GM21576 (cell line): ENCODE measurements around the gene PABPN1.
"Not testable (repeated sequence)": the region's sequence is repeated elsewhere in the genome, so short reads cannot be mapped to it uniquely, and the experiment has no call there.

Source experiments
- ATAC-seq: cut with Tn5 transposase; IDR thresholded peaks from one replicate; pipeline ENCODE4 v1.9.1; 2021; ENCODE audit warnings: mild to moderate bottlenecking, moderate library complexity; ENCODE audit not compliant: unreplicated experiment

Gene PABPN1

DNA sequence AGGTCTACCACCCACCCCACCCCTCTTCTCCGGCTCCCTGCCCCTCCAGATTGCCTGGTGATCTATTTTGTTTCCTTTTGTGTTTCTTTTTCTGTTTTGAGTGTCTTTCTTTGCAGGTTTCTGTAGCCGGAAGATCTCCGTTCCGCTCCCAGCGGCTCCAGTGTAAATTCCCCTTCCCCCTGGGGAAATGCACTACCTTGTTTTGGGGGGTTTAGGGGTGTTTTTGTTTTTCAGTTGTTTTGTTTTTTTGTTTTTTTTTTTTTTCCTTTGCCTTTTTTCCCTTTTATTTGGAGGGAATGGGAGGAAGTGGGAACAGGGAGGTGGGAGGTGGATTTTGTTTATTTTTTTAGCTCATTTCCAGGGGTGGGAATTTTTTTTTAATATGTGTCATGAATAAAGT lies 4.5 kb downstream of the PABPN1 start:
- ATAC-seq = not testable (repeated sequence)

DNA sequence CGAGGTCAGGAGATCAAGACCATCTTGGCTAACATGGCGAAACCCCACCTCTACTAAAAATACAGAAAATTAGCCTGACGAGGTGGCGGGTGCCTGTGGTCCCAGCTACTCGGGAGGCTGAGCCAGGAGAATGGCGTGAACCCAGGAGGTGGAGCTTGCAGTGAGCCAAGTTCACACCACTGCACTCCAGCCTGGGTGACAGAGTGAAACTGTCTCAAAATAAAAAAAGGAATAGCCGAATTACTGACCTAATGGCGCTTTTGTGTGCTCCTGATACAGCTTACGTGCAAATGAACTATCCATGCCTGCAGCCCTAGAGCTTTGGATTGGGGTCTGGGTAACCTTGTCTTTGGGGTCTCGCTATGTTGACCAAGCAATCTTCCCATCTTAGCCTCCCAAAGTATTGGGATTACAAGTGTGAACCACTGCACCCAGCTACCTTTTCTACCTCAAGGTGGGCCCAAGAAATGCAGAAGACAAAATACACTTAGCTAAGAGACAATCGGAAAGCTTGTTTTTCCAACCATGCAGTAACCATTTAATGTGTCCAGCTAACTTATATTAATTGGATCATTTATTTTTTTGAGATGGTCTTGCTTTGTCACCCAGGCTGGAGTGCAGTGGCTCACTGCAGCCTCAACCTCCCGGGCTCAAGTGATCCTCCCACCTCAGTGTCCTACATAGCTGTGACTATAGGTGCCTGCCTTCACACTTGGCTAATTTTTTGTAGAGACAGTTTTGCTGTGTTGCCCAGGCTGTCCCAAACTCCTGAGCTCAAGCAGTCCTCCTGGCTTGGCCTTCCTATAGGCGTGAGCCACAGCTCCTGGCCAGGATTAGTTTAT lies 5.5 kb downstream of the PABPN1 start:
- ATAC-seq = no peak

DNA sequence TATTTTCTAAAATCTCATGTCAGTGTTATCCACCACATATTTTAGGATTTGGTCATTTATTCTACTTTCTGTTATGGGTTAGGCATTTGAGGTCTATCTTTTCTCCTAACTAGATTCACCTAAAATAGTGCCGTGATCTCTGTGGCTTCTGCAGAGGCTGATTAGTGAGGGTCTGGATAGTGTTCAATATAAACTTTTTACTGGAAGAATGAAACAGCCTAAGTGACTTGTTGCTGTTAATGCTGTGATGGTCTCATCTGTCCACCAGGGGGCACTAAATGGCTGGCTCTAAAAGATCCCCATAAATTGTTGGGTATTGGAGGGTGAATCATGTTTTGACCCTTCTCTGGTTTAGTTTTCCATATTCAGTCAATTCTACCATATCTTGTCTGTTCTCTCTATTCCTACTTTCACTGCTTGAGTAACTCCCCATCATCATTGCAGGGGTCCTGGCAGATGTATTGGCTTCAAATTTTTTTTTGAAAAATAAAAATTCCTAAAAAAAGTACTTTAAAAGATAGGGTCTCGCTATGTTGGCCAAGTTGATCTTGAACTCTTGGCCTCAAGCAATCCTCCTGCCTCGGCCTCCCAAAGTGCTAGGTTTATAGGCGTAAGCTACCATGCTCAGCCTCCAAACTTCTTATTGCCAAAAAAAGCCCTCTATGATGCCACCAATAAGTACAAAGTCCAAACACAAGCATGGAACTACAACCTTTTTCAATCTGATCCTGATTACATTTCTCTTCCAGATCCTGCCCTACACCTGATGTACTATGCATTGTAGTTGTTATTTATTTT lies 6.9 kb downstream of the PABPN1 start:
- peak; percentile 64 for ATAC-seq

DNA sequence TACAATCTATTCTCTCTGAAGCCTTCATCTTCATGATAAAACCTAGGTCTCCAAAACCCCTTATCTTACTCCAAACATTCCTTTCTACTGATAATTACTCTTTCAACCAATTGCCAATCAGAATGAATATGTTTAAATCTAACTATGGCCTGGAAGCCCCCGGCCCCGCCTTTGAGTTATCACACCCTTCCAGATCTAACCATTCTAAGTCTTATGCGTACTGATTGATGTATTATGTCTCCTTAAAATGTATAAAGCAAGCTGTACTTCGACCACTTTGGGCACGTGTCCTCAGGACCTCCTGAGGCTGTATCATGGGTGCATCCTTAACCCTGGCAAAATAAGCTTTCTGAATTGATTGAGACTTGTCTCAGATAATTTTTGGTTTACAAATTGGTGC lies 14.4 kb downstream of the PABPN1 start:
- ATAC-seq = no peak

DNA sequence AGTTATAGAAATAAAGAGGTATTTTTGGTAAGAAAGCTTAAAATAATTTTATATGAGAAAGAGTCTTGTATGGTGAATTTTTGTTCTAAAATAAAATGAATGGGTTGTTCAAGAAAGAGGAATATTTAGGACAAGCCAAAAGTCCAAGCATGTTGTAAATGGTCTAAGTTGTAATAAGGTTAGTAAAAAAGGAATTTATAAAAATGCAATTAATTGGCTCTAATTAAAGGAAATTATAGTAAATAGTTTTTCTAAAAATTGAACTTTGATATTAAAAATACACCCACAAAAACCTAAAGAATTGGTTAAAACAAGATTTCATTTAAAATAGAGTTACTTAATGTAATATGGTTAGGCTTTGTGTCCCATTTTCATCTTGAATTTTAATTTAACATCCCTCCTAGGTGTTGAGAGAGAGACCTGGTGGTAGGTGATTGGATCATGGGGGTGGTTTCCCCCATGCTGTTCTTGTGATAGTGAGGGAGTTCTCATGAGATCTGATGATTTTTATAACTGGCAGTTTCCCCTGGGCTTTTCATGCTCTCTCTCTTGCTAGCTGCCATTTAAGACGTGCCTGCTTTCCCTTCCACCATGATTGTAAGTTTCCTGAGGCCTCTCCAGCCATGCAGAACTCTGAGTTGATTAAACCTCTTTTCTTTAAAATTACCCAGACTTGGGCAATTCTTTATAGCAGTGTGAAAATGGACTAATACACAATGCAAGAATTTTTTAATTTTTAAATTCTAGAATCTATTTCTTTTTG lies 18.4 kb downstream of the PABPN1 start:
- ATAC-seq = no peak

DNA sequence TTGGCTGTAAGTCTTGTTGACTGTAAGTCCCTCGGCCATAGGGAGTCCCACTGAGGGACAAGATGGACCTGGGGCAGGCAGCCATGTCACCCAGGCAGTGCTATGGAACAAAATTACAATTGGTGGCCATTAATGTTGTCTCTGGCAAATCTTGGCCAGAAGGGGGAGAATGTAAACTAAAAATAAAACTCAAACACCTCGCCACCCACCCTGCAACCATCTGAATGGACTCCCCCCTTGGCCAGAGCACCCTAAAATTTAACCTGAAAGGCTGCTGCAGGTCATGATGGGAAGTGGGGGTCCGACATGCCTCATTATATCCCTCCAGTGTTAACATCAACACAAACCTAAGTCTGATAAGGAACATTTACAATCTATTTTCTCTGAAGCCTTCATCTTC lies 23.2 kb downstream of the PABPN1 start:
- ATAC-seq = no peak

DNA sequence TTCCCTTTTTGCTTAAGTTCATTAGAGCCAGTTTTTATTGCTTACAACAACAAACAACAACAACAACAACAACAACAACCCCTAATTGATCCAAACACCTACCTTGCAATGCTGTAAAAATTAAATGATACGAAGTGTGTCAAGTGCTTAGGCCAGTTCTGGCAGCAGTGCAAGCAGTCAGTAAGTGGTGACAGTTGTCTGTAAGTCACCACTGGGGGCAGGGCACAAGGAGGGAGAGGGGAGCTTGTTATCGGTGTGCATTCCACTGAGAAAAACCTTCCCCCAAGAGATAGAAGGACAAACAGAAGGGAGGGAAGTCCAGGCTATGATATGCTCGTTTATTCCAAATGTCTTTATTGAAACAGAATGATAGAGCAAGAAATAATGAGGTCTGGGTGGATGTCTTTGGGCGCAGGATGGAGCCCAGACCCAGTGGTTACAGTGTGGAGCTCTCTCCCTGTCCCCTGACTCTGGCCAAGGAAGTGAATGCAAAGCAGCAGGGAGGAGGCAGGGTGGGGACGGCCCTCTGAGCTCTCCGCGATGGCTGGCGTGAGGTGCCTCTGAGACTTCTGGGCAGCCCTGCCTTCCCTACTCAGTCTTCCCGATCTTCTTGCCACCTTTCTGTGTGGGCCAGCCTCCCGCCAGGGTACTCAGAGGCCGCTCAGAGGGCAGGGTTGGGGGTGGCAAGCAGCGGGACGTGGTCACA lies 24.9 kb downstream of the PABPN1 start:
- ATAC-seq = no peak

DNA sequence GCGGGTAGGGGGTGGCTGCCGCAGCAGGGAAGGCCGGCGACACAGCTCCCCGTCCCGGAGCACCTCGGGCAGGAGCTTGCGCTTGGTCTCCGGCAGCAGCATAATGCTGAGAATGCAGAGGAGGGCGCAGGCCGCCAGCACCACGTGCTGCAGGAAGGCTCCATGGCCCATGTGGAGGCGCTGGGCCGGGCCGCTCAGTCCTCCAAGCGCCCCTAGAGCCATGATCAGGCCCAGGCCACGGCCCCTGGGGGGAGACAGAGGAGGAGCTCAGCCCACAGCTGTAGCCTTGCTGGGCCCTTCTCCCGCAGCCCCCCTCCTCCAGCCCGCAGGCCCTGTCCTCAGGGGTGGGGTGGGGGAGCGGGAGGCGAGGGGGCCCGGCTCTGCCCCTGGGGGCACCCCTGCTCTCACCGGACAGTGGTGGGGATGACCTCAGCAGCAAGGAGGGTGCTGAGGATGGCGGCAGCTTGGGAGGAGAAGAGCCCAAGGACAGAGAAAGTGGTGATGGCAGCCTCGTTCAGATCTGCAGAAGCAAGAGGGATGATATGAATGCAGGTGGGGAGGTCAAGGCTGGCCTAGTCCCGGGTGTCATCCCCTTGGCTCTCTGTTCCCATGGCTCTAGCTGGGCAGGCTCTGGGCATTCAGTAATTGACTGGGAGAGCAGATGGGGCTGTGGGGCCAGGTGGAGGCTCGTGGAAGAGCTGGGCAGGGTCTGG lies 25.6 kb downstream of the PABPN1 start:
- ATAC-seq = no peak

DNA sequence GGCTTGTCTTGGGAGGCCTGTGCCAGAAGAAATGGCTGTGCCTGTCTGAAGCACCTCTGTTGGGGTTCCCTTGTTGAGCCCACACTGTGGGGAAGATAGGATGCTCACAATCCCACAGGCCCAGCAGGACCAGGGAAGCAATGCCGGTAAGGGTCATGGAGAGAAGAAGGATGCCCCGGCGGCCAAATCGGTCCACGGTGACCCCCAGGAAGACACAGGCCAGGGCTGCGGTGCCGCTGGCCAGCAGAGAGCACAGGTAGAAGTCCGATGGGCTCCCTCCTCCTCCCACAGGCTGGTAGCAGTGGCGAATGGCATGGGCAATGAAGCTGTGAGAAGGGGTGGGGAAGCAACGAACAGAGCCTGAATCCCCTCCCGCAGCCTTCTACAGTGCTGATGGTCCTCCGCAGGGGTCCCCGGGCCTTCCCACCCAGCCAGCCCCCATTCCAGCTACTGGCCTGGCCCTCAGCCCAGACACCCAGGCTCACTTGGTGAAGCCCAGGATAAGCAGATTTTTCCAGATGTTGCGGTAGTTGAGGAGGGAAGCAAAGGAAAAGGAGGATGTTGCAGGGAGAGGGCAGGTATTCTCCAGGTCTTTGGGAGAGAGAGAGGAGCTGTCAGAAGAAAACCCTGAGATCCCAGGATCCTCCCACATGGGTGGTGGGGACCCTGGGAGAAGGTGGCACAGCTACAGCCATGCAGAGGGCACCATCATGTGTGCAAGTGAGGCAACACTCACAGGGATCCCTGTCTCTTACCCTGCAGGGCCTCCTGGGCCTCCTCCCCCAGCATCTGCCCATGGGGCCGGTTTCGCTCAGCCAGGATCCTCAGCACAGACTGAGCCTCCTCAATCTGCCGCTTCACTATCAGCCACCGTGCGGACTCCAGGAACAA lies 26.4 kb downstream of the PABPN1 start:
- no peak for ATAC-seq

DNA sequence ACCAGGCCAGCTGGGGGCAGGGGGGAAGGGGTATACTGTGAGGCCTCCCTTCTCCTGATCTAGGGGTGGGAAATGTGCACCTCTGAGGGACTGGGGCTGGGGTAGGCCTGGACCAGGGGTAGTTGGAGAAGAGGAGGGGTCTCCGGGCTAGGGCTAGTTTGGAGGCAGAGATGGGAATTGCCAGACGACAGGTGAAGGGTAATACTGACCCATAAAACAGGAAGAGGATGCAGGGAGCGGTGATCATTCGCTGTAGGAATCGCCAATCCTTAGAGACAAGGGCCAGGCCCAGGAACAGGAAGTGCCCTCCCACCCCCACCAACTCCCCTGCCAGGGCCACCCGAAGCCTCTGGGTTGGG lies 27.0 kb downstream of the PABPN1 start:
- no peak for ATAC-seq

DNA sequence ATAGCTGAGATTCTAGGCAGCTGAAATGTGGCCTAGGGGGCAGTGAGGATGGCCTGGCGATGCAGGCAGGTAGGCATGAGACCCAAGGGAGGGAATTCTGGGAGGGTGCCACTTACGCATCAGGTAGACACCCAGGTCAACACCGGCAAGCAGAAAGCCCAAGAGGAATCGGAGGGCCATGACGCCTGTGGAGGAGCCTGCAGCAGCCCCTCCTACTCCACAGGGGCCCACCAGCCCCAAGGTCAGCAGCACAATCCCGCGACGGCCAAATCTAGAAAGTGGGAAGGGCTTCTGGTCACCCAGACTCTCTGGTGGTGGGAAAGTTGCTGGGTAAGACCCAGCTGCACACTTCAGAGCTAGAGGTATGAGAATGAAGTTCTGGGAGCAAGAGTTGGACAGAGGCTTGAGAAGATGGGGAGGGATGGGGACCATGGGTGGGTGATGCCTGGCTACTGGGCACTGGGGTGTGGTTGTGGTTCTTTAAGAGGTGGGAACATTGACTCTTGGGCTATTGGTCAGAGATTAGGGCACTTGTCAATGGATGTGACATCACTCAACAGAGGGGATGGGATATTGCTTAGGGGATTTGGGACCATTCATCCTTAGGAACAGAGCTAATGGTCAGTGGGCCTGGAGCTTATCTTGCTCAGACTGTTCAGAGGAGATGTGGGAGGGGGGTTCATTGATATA lies 28.0 kb downstream of the PABPN1 start:
- ATAC-seq = no peak

DNA sequence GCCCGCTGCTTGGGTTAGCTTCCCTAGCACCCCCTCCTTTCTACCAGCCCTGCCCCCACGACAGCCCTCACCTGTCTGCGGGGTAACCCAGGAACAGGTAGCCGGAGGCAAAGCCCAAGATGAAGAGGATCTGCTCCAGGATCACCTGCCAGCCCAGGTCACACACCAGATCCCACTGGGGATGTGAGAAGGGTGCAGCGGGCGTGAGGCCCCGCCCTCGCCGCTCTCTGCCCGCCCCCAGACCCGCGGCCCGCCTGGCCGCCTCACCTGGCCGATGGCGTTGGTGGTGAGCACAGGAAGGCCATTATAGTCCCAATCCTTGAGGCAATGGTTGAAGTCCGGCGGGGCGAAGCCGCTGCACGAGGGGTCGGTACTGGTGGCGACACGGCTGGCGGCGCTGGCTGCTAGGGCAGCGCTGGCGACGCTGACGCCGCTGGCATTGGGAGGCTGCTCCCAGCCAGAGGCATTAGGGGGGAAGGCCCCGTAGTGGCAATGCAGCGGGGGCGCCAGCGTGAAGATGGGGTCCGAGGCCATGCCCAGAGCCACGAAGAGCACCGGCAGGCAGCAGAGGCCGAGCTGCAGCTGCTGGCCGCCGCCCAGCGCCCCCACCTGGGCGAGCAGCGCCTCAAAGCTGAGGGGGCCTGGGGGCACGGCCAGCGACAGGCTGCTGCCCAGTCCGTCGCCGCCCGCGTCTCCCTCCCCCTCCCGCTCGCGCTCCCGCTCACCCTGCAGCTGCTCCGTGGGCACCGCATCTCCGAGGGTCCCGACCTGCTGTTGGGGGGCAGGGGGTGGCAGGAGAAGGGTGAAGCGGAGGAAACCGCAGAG lies 30.6 kb downstream of the PABPN1 start:
- no peak for ATAC-seq

DNA sequence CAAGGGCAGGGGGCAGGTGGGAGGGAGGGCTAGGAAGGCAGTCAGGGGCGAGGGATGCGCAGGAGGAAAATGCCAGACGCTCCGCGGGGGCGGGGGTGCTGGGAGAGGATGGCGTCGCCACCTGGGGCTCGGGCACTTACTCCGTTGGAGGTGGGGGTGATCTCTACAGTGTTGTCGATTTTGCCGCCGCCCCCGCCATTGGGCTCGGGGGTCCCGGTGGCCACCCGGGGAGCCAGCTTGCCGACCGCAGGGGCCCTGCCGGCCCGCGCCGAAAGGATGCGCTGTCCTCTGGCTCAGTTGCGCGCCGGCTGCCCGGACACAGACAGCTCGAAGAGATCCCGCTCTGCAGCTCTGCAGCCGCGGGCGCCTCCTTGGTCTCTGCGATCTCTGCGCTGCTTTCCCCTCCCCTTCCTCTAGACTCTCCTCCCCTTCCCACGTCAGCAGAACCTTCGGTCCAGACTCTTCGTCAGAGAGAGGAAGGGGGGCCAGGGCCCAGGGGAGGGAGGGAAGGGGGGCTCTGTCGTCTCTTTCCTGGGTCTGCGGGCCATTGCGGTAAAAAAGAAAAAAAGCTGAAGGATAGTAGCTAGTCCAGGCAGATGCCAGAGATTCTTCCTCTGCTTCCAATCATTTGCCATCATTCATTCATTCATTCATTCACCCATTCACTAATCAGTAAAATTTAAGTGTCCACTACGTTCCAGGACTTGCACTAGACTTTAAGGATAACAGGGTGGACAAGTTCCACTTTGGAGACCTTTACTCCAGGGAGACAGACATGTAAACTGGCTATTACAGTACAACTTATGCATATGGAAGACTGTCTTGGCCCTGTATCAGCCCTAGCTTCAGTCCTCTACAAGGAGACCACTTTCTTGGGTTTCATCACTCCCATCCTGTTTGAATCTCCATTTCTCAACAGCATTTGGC lies 31.5 kb downstream of the PABPN1 start, which contains the start of gene SLC22A17:
TSS of gene SLC22A17 (minus strand) at position 382 of the 927 bp plus-strand sequence.
- ATAC-seq = no peak

DNA sequence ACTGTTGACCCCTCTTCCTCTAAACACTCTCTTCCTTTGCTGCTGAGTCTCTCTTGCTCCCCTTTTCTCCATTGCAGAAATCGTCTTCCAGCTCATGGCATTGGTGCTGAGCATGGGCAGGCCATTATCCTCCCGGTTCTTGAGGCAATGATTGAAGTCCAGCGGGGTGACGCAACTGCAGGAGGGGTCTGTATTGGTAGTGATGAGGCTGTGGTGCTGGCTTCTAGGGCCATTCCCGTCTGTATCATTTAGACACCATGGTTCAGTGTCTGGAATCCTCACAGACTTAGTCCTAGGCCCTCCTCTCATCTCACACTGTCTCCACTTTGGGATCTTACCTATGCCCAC lies 32.1 kb downstream of the PABPN1 start:
- no peak for ATAC-seq

DNA sequence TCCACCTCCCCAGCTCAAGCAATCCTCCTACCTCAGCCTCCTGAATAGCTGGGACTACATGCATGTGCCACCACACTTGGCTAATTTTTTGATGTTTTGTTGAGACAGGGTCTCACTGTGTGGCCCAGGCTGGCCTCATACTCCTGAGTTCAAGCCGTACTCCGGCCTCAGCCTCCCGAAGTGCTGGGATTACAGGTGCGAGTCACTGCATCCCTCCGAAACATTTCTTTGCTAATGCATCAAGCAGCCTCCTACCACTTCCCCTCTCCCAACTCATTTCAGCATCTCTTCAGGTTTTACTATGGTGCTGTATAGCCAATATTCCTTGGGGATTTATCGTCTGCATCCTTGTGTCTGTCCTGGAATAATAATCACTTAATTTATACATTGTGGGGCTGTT lies 33.7 kb downstream of the PABPN1 start:
- no peak for ATAC-seq

DNA sequence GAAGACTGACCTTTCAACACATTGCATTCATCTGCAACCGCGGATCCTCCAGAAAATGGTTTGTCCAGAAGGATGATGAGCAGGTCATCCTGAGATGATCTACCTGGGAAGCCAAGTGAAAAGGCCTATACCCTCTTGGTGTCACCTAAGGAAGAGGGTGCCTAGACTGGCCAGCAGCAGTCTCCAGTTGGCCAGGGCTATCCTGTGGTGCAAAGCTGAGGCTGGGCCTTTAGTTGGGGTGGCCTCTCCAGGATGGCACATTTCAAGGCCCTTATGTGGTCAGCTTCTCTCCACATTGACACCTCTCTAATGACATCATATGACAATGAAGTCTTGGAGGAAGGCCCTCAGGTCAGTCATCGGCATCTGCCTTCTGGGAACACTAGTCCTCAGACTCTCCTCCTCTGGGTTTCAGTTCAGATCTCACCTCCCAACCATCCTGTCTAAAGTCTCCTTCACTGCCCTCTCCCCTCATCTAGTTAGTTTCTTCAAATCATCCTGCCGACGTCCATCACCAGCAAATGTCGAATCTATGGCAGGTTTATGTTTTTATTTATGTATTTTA lies 34.7 kb downstream of the PABPN1 start:
- no peak for ATAC-seq
